ENCODE measurements around the gene ZNF543.
A peak's percentile ranks its signal among the peaks of the same experiment; 100 is the strongest.
"Not testable (repeated sequence)": the region's sequence is repeated elsewhere in the genome, so short reads cannot be mapped to it uniquely, and the experiment has no call there.

Gene ZNF543

DNA sequence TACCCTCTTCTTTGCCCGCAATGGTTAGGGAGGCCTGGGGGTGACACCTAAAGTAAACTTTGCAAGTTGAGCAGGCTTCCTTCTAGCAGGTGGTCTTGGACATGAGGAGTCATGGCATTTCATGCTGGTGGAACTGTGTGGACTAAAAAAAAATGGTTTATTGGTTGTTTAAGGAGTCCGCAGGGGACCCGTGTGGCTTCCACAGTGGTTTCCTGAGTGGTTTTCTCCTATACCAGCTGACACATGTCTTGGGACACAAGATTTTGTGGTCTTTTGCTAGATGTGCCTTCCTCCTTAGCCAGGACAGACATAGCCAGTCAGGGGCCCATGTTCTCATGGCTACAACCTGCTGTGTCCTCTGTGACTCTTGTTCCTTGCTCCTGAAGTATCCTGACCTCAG lies 1.5 kb downstream of the ZNF543 start:
- no peak for DNase-seq

DNA sequence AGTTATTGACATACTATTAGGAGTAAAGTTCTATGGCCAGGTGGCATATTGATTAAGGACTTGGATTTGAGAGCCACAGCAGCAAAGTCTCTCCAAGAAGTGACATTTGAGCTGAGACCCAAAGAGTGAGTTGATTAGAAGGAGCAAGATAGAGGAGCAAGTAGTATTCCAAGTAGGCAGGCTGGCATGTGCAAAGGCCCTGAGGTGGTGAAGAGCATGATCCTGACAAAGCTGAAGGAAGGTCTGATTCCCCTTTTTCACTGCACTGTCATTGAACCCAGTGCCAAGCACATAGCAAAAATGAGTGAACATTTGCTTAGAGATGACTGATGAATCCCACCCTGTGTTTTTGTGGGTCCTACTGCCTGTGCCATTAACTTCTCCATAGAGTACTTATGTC lies 4.7 kb downstream of the ZNF543 start:
- no peak for DNase-seq

DNA sequence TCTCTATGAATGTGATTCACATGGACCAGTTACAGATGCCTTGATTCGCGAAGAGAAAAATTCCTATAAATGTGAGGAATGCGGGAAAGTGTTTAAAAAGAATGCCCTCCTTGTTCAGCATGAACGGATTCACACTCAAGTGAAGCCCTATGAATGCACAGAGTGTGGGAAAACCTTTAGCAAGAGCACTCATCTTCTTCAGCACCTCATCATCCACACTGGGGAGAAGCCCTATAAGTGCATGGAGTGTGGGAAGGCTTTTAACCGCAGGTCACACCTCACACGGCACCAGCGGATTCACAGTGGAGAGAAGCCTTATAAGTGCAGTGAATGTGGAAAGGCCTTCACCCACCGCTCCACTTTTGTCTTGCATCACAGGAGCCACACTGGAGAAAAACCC lies 7.7 kb downstream of the ZNF543 start:
- DNase-seq, result no peak

DNA sequence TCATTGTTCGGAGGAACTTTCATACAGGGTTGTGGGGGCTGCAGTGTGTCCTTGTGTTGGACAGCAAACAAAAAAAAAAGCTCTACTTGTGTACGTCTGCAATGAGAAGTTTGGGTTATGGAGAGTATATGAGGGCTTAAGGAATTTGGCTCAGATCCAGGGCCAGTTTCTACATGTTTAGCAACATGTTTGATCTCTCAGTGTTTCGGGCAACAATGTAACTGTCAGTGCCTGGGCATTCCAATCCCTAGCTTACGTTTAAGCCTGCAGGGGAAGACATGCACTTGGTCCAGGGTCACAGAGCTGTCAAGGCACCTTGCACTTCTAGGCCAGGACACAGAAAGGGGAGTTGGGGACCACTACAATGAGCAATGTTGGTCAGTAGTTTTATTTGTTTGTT lies 13.9 kb downstream of the ZNF543 start:
- DNase-seq, result no peak

DNA sequence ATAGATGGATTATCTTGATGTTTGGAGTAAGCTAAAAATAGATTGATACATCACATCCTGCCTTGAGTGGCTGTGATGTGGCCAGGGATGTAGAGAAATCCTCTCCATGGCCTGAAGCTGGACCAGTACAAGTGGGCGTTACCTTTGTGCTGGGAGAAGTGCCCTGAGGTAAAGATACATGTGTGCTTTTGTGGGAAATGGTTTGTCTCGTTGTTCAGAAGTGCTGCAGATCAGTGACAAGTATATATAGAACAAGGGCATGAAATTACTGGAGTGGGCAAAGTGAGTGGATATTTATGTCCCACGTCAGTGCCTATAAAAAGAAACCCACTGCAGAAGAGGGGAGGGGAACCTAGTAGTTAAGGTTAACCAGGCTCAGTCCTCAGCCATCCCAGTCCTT lies 18.6 kb downstream of the ZNF543 start:
- DNase-seq, result no peak

DNA sequence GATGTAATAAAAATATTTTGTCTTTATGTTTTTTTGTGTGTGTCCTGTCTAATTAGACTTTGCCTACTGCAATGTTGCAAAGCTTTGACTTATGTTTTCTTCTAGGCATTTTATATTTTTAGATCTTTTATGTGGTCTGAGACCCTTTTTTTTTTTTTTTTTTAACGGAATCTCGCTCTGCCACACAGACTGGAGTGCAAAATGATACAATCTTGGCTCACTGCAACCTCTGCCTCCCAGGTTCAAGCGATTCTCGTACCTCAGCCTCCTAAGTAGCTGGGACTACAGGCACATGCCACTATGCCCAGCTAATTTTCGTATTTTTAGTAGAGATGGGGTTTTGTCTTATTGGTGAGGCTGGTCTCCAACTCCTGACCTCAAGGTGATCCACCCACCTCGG lies 22.3 kb downstream of the ZNF543 start:
- DNase-seq, result no peak

DNA sequence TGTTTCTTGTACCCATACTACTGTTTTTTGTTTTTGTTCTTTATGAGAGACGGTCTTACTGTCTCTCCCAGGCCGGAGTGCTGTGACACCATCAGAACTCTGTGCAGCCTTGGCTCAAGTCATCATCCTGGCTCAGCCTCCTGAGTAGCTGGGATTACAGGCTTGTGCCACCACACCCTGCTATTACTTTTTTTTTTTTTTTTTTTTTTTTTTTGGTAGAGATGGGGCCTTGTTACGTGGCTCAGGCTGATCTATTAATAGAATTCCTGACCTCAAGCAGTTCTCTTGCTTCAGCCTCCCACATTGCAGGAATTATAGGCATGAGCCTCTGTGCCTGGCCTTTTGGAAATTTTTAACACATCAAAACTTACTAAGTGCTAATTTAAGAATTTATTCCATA lies 27.9 kb downstream of the ZNF543 start:
- no peak for DNase-seq

DNA sequence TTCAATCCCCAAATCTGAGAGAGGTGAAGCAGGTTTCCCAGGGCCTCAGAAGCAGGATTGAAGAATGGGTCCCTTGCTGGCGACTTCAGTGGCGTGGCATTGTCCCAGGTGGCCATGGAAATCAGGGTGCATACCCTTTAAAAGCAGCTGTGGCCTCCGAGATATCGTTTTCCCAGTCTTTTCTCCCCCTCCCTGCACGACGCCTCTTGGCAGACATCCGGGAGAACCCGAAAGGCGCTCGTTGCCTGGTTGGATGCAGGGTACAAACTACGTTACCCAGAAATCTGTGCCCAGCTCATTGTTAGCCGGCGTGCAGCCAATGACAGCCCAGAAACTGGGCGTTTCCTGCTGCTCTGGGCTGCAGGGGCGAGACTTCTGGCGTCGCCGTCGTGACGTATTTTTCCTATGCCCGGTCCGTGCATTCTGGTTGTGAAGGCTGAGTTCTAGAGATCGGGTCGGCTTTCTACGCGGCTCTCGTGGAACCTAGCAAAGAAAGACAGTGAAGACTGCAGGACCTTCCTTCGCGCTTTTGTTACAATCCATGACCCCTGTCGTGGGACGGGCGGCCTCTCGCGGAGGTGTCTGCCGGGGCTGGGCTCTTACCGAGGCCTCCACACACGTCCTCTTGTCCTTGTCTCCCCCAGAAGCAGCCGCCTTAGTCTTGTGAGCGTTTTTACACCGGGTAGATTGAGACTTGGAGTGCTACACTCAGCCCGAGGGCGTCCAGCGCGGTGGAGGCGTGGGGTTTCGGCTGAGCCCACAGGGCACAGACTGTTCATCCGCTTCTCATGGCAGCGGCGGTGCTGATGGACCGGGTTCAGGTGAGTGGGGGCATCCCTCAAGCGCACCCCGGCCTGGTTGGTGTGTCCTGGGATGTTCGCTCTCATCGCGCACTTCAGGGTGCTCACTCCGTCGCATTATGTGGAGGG lies 30.9 kb downstream of the ZNF543 start, which contains the start of gene ZNF304:
Gene ZNF304 (plus strand): TSS at position 395 of the 929 bp plus-strand sequence. CDS start 394 bp downstream, at position 789.
- peak; percentile 91 for DNase-seq

DNA sequence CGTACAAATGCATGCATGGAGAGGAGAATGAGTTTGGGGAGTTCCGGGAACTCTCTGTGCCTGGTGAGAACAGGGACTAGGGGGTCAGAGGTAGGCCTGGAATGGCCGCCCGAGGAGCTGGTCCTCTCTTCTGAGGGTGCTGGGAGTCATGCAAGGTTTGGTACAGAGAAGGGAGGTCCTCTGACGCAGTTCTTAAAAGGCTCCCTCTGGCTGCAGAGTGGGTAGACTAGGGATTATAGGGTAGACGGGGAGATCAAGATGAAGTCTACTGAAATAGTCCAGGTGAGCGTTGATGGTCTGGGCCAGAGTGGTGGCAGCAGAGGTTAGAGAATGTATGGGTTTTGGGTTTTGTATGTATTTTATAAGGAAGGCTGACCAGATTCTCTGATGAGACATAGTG lies 31.6 kb downstream of the ZNF543 start:
- no peak for DNase-seq

DNA sequence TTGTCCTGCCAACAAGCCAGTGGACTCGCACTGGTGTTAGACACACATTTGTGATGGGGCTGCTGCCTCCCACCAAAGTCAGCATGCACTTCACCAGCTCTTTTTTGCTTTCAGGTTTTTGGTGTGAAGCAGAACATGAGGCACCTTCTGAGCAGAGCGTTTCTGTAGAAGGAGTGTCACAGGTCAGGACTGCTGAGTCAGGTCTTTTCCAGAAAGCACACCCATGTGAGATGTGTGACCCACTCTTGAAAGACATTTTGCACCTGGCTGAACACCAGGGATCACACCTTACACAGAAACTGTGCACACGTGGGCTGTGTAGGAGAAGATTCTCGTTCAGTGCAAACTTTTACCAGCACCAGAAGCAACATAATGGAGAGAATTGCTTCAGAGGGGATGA lies 35.6 kb downstream of the ZNF543 start:
- no peak for DNase-seq

DNA sequence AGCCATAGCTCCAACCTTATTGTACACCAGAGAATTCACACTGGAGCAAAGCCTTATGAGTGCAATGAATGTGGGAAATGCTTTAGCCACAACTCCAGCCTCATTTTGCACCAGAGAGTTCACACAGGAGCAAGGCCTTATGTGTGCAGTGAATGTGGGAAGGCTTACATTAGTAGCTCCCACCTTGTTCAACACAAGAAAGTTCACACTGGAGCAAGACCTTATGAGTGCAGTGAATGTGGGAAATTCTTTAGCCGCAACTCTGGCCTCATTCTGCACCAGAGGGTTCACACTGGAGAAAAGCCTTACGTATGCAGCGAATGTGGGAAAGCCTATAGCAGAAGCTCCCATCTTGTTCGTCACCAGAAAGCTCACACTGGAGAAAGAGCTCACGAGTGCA lies 37.1 kb downstream of the ZNF543 start:
- DNase-seq, result no peak

DNA sequence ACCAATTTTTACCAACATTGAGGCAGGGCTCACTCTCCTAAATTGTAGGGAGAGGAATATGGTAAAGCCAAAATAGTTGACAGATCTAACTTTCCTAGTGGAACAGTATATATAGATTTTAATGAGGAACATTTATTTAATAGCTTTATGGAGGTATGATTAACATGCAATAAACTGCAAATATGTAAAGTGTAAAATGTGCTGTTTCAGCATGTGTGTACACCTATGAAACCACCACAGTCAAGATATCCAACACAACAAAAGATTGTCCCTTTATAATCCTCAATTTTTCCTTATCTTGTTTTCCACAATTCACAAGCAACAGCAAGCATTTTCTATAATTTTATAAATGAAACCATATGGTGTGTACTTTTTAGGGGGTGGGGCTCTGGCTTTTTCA lies 39.0 kb downstream of the ZNF543 start:
- DNase-seq, result no peak

DNA sequence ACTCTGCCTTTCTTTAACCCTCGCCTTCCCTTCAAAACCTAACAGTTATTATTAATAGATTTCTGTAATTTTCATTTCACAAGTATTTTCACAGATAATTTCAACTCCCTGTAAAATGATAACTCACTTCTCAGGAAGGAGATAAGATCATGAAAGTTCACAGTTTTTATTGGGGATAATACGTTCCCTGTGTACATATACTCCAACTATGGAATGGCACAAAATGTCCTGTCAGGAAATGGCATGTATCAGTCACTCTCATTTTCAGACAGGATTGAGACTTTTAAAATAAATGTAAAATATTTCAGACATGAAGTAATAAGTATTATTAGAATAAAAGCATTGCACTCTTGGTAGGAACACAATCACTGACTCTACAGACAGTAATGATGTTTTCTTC lies 42.1 kb downstream of the ZNF543 start:
- DNase-seq, result no peak

DNA sequence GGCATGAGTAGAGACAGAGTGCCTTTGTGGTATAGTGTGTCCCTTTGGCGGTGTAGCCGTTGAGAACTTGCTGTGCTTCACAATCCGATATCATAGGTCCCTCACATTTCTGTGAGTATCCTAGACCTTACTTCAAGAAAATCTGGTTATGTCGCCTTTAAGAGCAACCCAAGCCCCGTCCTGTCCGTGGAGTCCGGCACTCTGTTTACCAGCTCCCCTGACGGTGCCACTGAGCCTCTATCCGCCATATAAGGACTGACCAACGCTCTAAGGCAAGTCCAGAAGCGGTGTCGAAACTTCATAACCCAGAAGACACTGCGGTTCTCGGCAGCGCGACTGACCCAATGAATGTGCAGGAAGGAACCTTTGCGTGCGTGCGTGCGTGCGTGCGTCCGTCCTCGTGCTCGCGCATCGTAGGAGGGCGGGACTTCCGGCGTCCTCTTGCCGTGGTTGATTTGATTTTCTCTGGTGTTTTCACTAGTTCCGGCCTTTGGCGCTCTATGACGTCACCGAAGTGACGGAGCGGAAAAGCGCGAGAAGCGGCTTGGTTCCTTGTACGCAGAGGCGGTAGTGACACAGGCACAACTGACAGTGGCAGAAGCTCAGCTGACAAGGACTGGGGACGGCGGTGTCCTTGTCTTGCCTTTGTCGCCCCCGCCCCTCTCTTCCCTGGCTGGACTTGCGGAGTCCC lies 42.9 kb downstream of the ZNF543 start, which contains the start of the genes TRAPPC2B and ZNF547:
Gene TRAPPC2B (plus strand): TSS at position 555 of the 691 bp plus-strand sequence. CDS start 1,283 bp downstream, outside the sequence.
Gene ZNF547 (plus strand): TSS at position 555 of the 691 bp plus-strand sequence. CDS start 5,005 bp downstream, outside the sequence.
- peak; percentile 95 for DNase-seq

DNA sequence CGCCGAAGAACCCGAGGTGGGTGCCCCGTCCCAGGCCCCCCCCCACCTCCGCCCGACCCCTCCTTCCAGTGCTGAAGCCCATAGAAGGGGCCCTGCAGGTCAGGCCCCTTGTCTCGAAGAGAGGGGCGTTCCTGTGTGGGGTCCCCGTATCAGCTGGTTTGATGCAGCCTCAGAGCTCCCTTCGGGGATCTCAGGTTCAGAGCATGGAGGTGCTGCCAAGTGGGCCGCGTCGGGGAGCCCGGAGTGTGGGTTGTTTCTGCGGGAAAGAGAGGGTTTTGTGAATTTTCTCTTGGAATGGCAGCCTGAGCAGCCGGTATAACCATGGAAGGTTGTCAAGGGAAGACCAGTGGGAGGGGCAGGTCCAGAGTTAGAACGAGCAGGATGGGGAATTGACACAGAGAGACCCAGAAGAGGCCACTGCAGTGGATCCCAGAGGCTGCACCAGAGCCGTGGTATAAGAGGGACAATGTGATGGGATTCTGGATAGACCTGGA lies 43.5 kb downstream of the ZNF543 start:
- DNase-seq, result no peak

DNA sequence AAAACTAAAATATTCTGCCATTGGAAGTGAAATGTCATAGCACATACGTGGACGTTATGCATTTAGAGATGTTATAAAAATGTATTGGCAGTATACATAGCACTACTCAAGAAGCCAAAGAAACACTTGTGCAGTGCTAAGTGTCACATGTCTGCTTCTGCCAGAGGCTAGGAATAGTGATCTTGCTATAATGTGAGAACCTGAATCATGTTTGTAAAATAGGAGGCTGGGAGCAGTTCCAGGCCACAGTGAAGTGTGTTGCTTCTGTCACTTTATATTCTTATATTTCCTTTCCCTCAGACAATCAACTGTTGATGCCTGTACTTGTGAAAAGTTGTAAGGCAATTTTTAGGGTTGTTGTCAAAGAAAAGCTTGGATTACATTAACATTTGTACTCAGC lies 46.5 kb downstream of the ZNF543 start:
- DNase-seq, result no peak

DNA sequence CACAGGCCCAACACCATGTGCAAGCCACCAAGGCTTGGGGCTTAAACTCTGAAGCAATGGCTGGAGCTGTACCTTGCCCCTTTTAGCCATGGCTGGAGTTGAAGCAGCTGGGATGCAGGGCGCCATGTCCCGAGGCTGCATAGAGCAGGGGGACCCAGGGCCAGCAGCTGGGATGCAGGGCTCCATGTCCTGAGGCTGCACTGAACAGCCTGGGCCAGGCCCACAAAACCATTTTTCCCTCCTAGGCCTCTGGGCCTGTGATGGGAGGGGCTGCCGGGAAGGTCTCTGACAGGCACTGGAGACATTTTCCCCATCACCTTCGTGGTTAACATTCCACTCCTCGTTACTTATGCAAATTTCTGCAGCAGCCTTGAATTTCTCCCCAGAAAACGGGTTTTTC lies 53.9 kb downstream of the ZNF543 start:
- DNase-seq, result no peak

DNA sequence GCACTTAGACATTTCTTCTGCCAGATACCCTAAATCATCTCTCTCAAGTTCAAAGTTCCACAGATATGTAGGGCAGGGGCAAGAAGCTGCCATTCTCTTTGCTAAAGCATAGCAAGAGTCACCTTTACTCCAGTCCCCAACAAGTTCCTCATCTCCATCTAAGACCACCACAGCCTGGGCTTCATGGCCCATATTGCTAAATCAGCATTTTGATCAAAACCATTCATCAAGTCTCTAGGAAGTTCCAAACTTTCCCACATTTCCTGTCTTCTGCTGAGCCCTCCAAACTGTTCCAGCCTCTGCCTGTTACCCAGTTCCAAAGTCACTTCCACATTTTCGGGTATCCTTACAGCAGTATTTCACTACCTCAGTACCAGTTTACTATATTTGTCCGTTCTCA lies 54.4 kb downstream of the ZNF543 start:
- DNase-seq, result not testable (repeated sequence)

DNA sequence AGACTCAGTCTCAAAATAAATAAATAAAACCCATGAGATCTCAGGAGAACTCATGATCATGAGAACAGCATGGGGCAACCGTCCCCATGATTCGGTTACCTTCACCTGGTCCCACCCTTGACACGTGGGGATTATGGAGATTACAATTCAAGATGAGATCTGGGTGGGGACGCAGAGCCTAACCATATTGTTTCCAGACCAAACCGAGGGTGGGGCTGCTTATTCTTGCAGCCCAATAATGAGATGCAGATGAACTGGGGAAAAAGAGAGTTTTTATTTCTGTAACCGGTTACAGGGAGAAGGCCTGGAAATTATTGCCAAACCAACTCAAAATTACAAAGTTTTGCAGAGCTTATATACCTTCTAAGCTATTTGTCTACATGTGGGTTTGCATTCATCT lies 55.9 kb downstream of the ZNF543 start:
- DNase-seq, result no peak

DNA sequence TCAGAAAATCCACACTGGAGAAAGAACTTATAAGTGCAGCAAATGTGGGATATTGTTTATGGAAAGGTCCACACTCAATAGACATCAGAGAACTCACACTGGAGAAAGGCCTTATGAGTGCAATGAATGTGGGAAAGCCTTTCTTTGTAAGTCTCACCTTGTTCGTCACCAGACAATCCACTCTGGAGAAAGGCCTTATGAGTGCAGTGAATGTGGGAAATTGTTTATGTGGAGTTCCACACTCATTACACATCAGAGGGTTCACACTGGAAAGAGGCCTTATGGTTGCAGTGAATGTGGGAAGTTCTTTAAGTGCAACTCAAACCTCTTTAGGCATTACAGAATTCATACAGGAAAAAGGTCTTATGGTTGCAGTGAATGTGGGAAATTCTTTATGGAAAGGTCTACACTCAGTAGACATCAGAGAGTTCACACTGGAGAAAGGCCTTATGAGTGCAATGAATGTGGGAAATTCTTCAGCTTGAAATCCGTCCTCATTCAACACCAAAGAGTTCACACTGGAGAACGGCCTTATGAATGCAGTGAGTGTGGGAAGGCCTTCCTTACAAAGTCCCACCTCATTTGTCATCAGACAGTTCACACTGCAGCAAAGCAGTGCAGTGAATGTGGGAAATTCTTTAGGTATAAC lies 57.4 kb downstream of the ZNF543 start:
- DNase-seq, result no peak

All from NCI-H1694 (cell line).